Endothelial cell of umbilical vein (primary cell): Measurements from ENCODE around the gene MRPL44. TPM values are rescaled to one million over a fixed set of nuclear protein-coding genes. Genes with fewer than 3 reads are reported as not detected.

ENCODE experiments used
- BruUV-seq: library from RNA; stranded (reverse); fragments of 400-500 nt; replicated peaks from 2 replicates; lab custom pipeline; 2021; lab: Mats Ljungman, UMichigan
- CTCF ChIA-PET: fragments of 300-600, 350-600 bp; sonication (Branson Sonifier 250); formaldehyde crosslinking; loops from one replicate; lab custom pipeline; 2021; ENCODE audit warnings: antibody characterized with exemption, inconsistent platforms; lab: Charles Lee
- POLR2A ChIA-PET: fragments of 300-600, 350-600 bp; sonication (Branson Sonifier 250); formaldehyde crosslinking; loops from one replicate; lab custom pipeline; 2021; ENCODE audit warnings: antibody characterized with exemption, inconsistent platforms; lab: Charles Lee
- DNase-seq: peaks from one replicate; pipeline ENCODE4 v3.0.0-alpha.2; 2011; ENCODE audit warnings: low read depth, low spot score
- FAIRE-seq: peaks from 2 replicates; lab custom pipeline; 2011; peaks lifted over from hg19 to GRCh38; lab: Jason Lieb, UNC
- H2AFZ ChIP-seq: 2 replicates; pipeline ENCODE4 v1.6.0; 2012; ENCODE audit warnings: low read depth, low read length, control low read depth, inconsistent platforms
- H3K27ac ChIP-seq: 2 replicates; pipeline ENCODE4 v1.5.1; 2011; ENCODE audit warnings: low read depth, mild to moderate bottlenecking, control low read depth, low read length, moderate library complexity; ENCODE audit not compliant: insufficient read depth
- H3K27me3 ChIP-seq, 2 experiments: 2 replicates each; pipeline versions ENCODE4 v1.6.0 to v1.6.1; 2011; ENCODE audit warnings: low read length in 2 of 2, mixed read lengths in 1 of 2; ENCODE audit not compliant: control insufficient read depth in 2 of 2, insufficient read depth in 2 of 2
- H3K36me3 ChIP-seq, 2 experiments: 2 replicates in 1 of 2; 3 replicates in 1 of 2; pipeline ENCODE4 v1.5.1; 2011; ENCODE audit warnings: low read length in 2 of 2, mild to moderate bottlenecking in 1 of 2, moderate library complexity in 1 of 2; ENCODE audit not compliant: control insufficient read depth in 2 of 2, insufficient read depth in 2 of 2; ENCODE audit errors: extremely low read depth in 1 of 2
- H3K4me1 ChIP-seq: 3 replicates; pipeline ENCODE4 v1.5.1; 2011; ENCODE audit warnings: mild to moderate bottlenecking, low read length; ENCODE audit not compliant: control insufficient read depth, insufficient read depth; ENCODE audit errors: extremely low read depth
- H3K4me2 ChIP-seq: 2 replicates; pipeline ENCODE4 v1.6.1; 2011; ENCODE audit warnings: low read length, control low read depth, mixed read lengths; ENCODE audit not compliant: insufficient read depth
- H3K4me3 ChIP-seq, 3 experiments: fragments of 200-600 bp in 1 of 3; sonication (generic), shearing (Covaris generic) in 1 of 3; replicated peaks in 1 of 3; 2 replicates each; pipeline ENCODE4 v1.5.1; 2011 to 2016; ENCODE audit warnings: control low read depth in 3 of 3, low read length in 3 of 3, mild to moderate bottlenecking in 2 of 3, inconsistent platforms in 1 of 3, low read depth in 1 of 3, moderate library complexity in 1 of 3; ENCODE audit not compliant: insufficient read depth in 1 of 3
- H3K79me2 ChIP-seq: 2 replicates; pipeline ENCODE4 v1.6.0; 2012; ENCODE audit warnings: low read length, inconsistent platforms; ENCODE audit not compliant: control insufficient read depth, insufficient read depth
- H3K9ac ChIP-seq: replicated peaks from 2 replicates; pipeline ENCODE3; 2011; ENCODE audit warnings: low read length, control low read depth; ENCODE audit not compliant: insufficient read depth; ENCODE audit errors: extremely low read depth
- H3K9me1 ChIP-seq: replicated peaks from 3 replicates; pipeline ENCODE4 v1.6.0; 2011; ENCODE audit warnings: mild to moderate bottlenecking, low read length; ENCODE audit not compliant: control insufficient read depth, insufficient read depth; ENCODE audit errors: extremely low read depth
- H3K9me3 ChIP-seq: replicated peaks from 2 replicates; pipeline ENCODE4 v1.5.1; 2012; ENCODE audit warnings: low read length, inconsistent platforms; ENCODE audit not compliant: control insufficient read depth, insufficient read depth
- H4K20me1 ChIP-seq: replicated peaks from 2 replicates; pipeline ENCODE3; 2011; ENCODE audit warnings: mild to moderate bottlenecking, low read length; ENCODE audit not compliant: control insufficient read depth, insufficient read depth; ENCODE audit errors: extremely low read depth
- CTCF ChIP-seq, 2 donors: IDR thresholded peaks; 1 replicate in 1 of 2; 2 replicates in 1 of 2; pipeline ENCODE4 v1.5.1; 2011; ENCODE audit warnings: low read length in 2 of 2, mild to moderate bottlenecking in 2 of 2, moderate library complexity in 2 of 2, control low read depth in 1 of 2, inconsistent platforms in 1 of 2, low read depth in 1 of 2; ENCODE audit not compliant: insufficient read depth in 1 of 2; ENCODE audit errors: extremely low read depth in 1 of 2
- EZH2 ChIP-seq: IDR thresholded peaks from 2 replicates; pipeline ENCODE4 v1.6.1; 2012; ENCODE audit warnings: borderline replicate concordance, low read depth, mild to moderate bottlenecking, moderate library complexity, low read length, inconsistent platforms; ENCODE audit not compliant: severe bottlenecking
- FOS ChIP-seq: IDR thresholded peaks from 2 replicates; pipeline ENCODE4 v1.6.1; 2011; ENCODE audit warnings: mild to moderate bottlenecking, low read length, moderate library complexity, borderline replicate concordance; ENCODE audit not compliant: insufficient read depth
- GATA2 ChIP-seq: IDR thresholded peaks from 2 replicates; pipeline ENCODE4 v1.7.0; 2011; ENCODE audit warnings: low read depth, mild to moderate bottlenecking, moderate library complexity, mixed read lengths, low read length; ENCODE audit not compliant: insufficient read length, insufficient read depth
- JUN ChIP-seq: IDR thresholded peaks from 2 replicates; pipeline ENCODE4 v1.6.1; 2011; ENCODE audit warnings: borderline replicate concordance, low read depth; ENCODE audit not compliant: insufficient read length, insufficient read depth
- MAX ChIP-seq: IDR thresholded peaks from 2 replicates; pipeline ENCODE4 v1.6.1; 2011; ENCODE audit not compliant: insufficient read depth, insufficient read length
- MYC ChIP-seq: IDR thresholded peaks from one replicate; pipeline ENCODE4 v1.6.1; 2011; ENCODE audit warnings: mild to moderate bottlenecking, low read depth, low read length
- POLR2A ChIP-seq: IDR thresholded peaks from 2 replicates; pipeline ENCODE4 v1.6.1; 2012; ENCODE audit warnings: low read depth, mild to moderate bottlenecking, control low read depth, low read length
- POLR2AphosphoS5 ChIP-seq: IDR thresholded peaks from 2 replicates; pipeline ENCODE4 v1.6.1; 2012; ENCODE audit warnings: low read depth, mild to moderate bottlenecking, control low read depth, low read length, moderate library complexity; ENCODE audit not compliant: insufficient read depth
- dilution Hi-C: fragments of 300-500 bp; cut with MboI; formaldehyde crosslinking; loops from one replicate; pipeline ENCODE4 v1.15.0; 2019; ENCODE audit warnings: low sequenced_read_pairs; ENCODE audit not compliant: extremely low pct_ligation_motif_present
- intact Hi-C: fragments of 100-400 bp; cut with micrococcal nuclease; formaldehyde crosslinking; loops from one replicate; pipeline ENCODE4 v1.10.0; 2022
- polyA plus RNA-seq, 4 experiments: library from polyadenylated mRNA; depleted of rRNA in 3 of 4; stranded (reverse) in 3 of 4; unstranded in 1 of 4; fragments of >200 nt; gene quantifications; 2 replicates each; pipeline versions ENCODE4 v1.2.1 to v1.2.3, GENCODE V29; 2011 to 2012; ENCODE audit warnings: missing spikeins in 1 of 4
- total RNA-seq: library from RNA; stranded (reverse); gene quantifications from 2 replicates; pipeline ENCODE4 v1.2.3, GENCODE V29; 2021

The MRPL44 gene
- total and polyA plus RNA-seq, 2 donors (not counting 3 experiments of a cell fraction or from before 2014, with no cell fraction given): 19.2 to 27.7 TPM

GRCh38 chr2:223969856-223970255, 12.6 kb downstream of the MRPL44 start:
- no peak for FAIRE-seq
- Histone ChIP-seq H2AFZ (no peak overlapping the region), H3K79me2 (no peaks in the 10 kb centered on the region), H3K9ac (no peak overlapping the region), H3K4me3 (no peak overlapping the region), H3K4me2 (no peak overlapping the region), H3K9me3 (no peaks in the 10 kb centered on the region), H3K27ac (no peak overlapping the region), H3K27me3 (no peaks in the 10 kb centered on the region), H3K9me1 (peaks cover 2% of the 10 kb centered on the region), H3K4me1 (no peaks in the 10 kb centered on the region), H3K36me3 (peaks cover 6 to 10% of the 10 kb centered on the region in 2 experiments), H4K20me1 (no peaks in the 10 kb centered on the region)
- no peak for DNase-seq
- no TSS peak for BruUV-seq
- TF ChIP-seq MAX (no peak), POLR2AphosphoS5 (no peak), CTCF (IDR thresholded peaks at IDR 0.05; ENCODE audit: extremely low read depth in 1 of 2, insufficient read depth in 1 of 2, low read depth in 1 of 2, low read length in 2 of 2) (no peak), FOS (no peak), EZH2 (no peak), JUN (no peak), GATA2 (no peak), MYC (no peak), POLR2A (no peak)
- dilution Hi-C loops: no loop called here
- POLR2A ChIA-PET: no interaction called here
- intact Hi-C loops: loop anchor here (1.0 to 2.0 kb wide), 6 partner anchors 23 to 681 kb away; partner anchors contain the start of gene SERPINE2
- CTCF ChIA-PET: interaction anchor here (0.6 to 12.5 kb wide), 52 partner anchors 8 to 1691 kb away, joined by 3 to 545 read pairs (median 5); partner anchors contain the start of gene SERPINE2
